Smooth muscle cell (in vitro differentiated cells): ENCODE results near the gene KCTD11. TPM values are rescaled to one million over a fixed set of nuclear protein-coding genes. Genes with fewer than 3 reads are reported as not detected.
"Not testable (repeated sequence)": the region's sequence is repeated elsewhere in the genome, so short reads cannot be mapped to it uniquely, and the experiment has no call there.

Source experiments
- DNase-seq: peaks from one replicate; lab custom pipeline; 2025; ENCODE audit not compliant: unreplicated experiment; lab: John Stamatoyannopoulos, UW
- H2AFZ ChIP-seq: fragments of 200-600 bp; sonication (generic); 2 replicates; pipeline ENCODE4 v1.6.0; 2016; ENCODE audit warnings: antibody characterized with exemption, low read depth, mild to moderate bottlenecking
- H3F3A ChIP-seq: fragments of 200-600 bp; sonication (generic); 2 replicates; pipeline ENCODE4 v1.6.0; 2017; ENCODE audit warnings: antibody characterized with exemption, low read depth
- H3K27ac ChIP-seq: fragments of 200-600 bp; sonication (generic); 2 replicates; pipeline ENCODE4 v1.5.1; 2016; ENCODE audit warnings: low read depth, mild to moderate bottlenecking
- H3K27me3 ChIP-seq: fragments of 200-600 bp; sonication (generic); 2 replicates; pipeline ENCODE4 v1.6.1; 2016; ENCODE audit warnings: low read depth, mild to moderate bottlenecking
- H3K36me3 ChIP-seq: fragments of 200-600 bp; sonication (generic); 2 replicates; pipeline ENCODE4 v1.5.1; 2016; ENCODE audit warnings: low read depth
- H3K4me1 ChIP-seq: fragments of 200-600 bp; sonication (generic); 2 replicates; pipeline ENCODE4 v1.5.1; 2016; ENCODE audit warnings: low read depth
- H3K4me2 ChIP-seq: fragments of 200-600 bp; sonication (generic); 2 replicates; pipeline ENCODE4 v1.6.0; 2016; ENCODE audit warnings: mild to moderate bottlenecking
- H3K4me3 ChIP-seq: fragments of 200-600 bp; sonication (generic); 2 replicates; pipeline ENCODE4 v1.5.1; 2016; ENCODE audit warnings: mild to moderate bottlenecking
- H3K79me2 ChIP-seq: fragments of 200-600 bp; sonication (generic); 2 replicates; pipeline ENCODE4 v1.6.0; 2016; ENCODE audit warnings: low read depth, mild to moderate bottlenecking
- H3K9ac ChIP-seq: fragments of 200-600 bp; sonication (generic); 2 replicates; pipeline ENCODE4 v1.6.0; 2016; ENCODE audit warnings: low read depth
- H3K9me3 ChIP-seq: fragments of 200-600 bp; sonication (generic); replicated peaks from 2 replicates; pipeline ENCODE4 v1.5.1; 2016; ENCODE audit warnings: low read depth
- H4K20me1 ChIP-seq: fragments of 200-600 bp; sonication (generic); 2 replicates; pipeline ENCODE4 v1.6.0; 2016; ENCODE audit warnings: low read depth
- CTCF ChIP-seq: fragments of 200-600 bp; sonication (generic); IDR thresholded peaks from 2 replicates; pipeline ENCODE4 v1.5.1; 2017; ENCODE audit warnings: borderline replicate concordance, mild to moderate bottlenecking, antibody characterized with exemption; ENCODE audit not compliant: insufficient read depth, poor library complexity, severe bottlenecking
- WGBS: methylation state at CpG from one replicate; pipeline ENCODE4 v1.1.7; 2016; ENCODE audit warnings: low lambda C conversion rate; 5-methylcytosine and 5-hydroxymethylcytosine counted together
- polyA plus RNA-seq: library from polyadenylated mRNA; unstranded; fragments of >200 nt; fragmentation: Nextera tagmentation; extraction: Ambion mirVana; gene quantifications from 2 replicates; pipeline ENCODE4 v1.2.1, GENCODE V29; 2016
- total RNA-seq: library from RNA; depleted of rRNA; stranded (reverse); fragments of >200 nt; gene quantifications from 2 replicates; pipeline ENCODE4 v1.2.3, GENCODE V29; 2014

The KCTD11 gene
- total and polyA plus RNA-seq, 2 experiments from 2014 or later: 33.8 to 34.7 TPM

- Histone ChIP-seq H3K9ac (no peak overlapping the region), H3F3A (no peaks in the 10 kb centered on the region), H4K20me1 (no peaks in the 10 kb centered on the region), H3K36me3 (no peaks in the 10 kb centered on the region), H3K79me2 (no peaks in the 10 kb centered on the region), H3K4me1 (no peaks in the 10 kb centered on the region), H2AFZ (no peak overlapping the region), H3K4me3 (no peak overlapping the region), H3K27ac (no peak overlapping the region), H3K9me3 (no peaks in the 10 kb centered on the region), H3K27me3 (no peaks in the 10 kb centered on the region), H3K4me2 (no peak overlapping the region)
- no peak for DNase-seq
- WGBS: 57% methylated on average over 3 of the region's 3 CpGs
- no peak for TF ChIP-seq CTCF
Observed at GRCh38 chr17:7361906-7362305, 9.9 kb downstream of the KCTD11 start.

GRCh38 chr17:7363311-7363710 is 11.3 kb downstream of the KCTD11 start:
- no peak for DNase-seq

GRCh38 chr17:7365963-7366362 is 14.0 kb downstream of the KCTD11 start:
- DNase-seq, H3K27ac ChIP-seq, H4K20me1 ChIP-seq, H3K9ac ChIP-seq, H3K79me2 ChIP-seq, H3K27me3 ChIP-seq, H3K4me2 ChIP-seq, H3F3A ChIP-seq, H3K4me1 ChIP-seq, H3K36me3 ChIP-seq, H3K4me3 ChIP-seq, H3K9me3 ChIP-seq, H2AFZ ChIP-seq: not testable (repeated sequence)
- WGBS: 83% methylated on average over 7 of the region's 7 CpGs

More at GRCh38 chr17:7363311-7363710, 11.3 kb downstream of the KCTD11 start:
- H3K9me3 ChIP-seq: no peaks in the 10 kb centered on the region
- H2AFZ ChIP-seq: no peak overlapping the region
- no peak for TF ChIP-seq CTCF
- 69% methylated on average over 6 of the region's 6 CpGs for WGBS
- no peak overlapping the region for H3K9ac ChIP-seq
- H3K36me3 ChIP-seq: no peaks in the 10 kb centered on the region
- H3K4me3 ChIP-seq: no peak overlapping the region
- H3K79me2 ChIP-seq: no peaks in the 10 kb centered on the region
- no peak overlapping the region for H3K27ac ChIP-seq
- no peaks in the 10 kb centered on the region for H3F3A ChIP-seq
- no peaks in the 10 kb centered on the region for H3K4me1 ChIP-seq
- no peaks in the 10 kb centered on the region for H4K20me1 ChIP-seq
- H3K4me2 ChIP-seq: no peak overlapping the region
- H3K27me3 ChIP-seq: no peaks in the 10 kb centered on the region

GRCh38 chr17:7367083-7367482 is 15.1 kb downstream of the KCTD11 start:
- Histone ChIP-seq H3K79me2 (no peaks in the 10 kb centered on the region), H4K20me1 (no peaks in the 10 kb centered on the region), H2AFZ (no peak overlapping the region), H3K4me1 (no peaks in the 10 kb centered on the region), H3K27ac (no peak overlapping the region), H3K9me3 (no peaks in the 10 kb centered on the region), H3F3A (no peaks in the 10 kb centered on the region), H3K9ac (no peak overlapping the region), H3K27me3 (no peaks in the 10 kb centered on the region), H3K4me2 (no peak overlapping the region), H3K36me3 (no peaks in the 10 kb centered on the region), H3K4me3 (no peak overlapping the region)
- TF ChIP-seq CTCF: no peak
- DNase-seq: no peak
- 76% methylated on average over 8 of the region's 8 CpGs for WGBS
